Thyroid gland (tissue), 4 donors: Measurements from ENCODE around the gene CACNA2D3.

Experiments
- CTCF ChIP-seq, 6 experiments: fragments of 200-600 bp in 3 of 6; fragments of 450-650 bp in 3 of 6; sonication (generic) in 3 of 6; IDR thresholded peaks; one replicate each; pipeline ENCODE4 v1.5.1; 2016 to 2019; ENCODE audit warnings: antibody characterized with exemption in 6 of 6, mild to moderate bottlenecking in 2 of 6, inconsistent platforms in 1 of 6, moderate library complexity in 1 of 6
- POLR2A ChIP-seq, 2 donors: fragments of 450-650 bp; IDR thresholded peaks; one replicate each; pipeline ENCODE4 v1.6.1; 2017; ENCODE audit warnings: antibody characterized with exemption in 2 of 2, mild to moderate bottlenecking in 2 of 2, moderate library complexity in 1 of 2

DNA sequence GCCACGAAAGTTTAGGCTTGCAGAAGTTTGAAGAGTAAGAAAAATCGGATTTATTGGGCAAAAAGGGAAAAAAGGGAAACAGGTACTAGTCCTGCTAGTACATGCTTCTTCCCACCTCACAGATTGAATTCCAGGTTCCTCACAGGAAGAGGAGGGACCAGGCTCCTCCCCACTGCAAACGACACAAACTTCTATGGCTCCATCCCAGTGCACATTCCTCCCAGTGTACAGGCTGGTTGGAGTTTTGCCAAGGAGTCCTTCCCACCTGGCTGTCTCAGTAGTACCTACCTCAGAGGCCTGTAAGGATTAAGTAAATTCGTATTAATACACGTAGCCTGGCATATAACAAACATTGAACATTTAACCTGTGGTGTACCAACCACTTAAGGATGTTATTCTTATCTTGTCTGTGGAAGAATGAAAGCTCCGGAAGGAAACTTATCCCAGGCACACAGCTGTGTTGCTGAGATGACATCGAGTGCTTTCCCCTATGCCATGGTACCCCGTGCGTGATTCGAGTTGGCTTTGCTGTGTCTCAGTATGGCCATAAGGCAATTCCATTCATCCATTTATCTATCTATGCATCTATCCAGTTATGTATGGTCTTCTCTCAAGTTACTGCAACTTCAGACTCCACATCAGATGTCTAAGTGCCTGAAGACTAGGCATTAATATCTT lies 511.2 kb downstream of the CACNA2D3 start:
- TF ChIP-seq CTCF (IDR thresholded peaks at IDR 0.05): no peak
- TF ChIP-seq POLR2A (IDR thresholded peaks at IDR 0.05): no peak
